ENCODE measurements around the gene SPTBN1.

The SPTBN1 gene

DNA sequence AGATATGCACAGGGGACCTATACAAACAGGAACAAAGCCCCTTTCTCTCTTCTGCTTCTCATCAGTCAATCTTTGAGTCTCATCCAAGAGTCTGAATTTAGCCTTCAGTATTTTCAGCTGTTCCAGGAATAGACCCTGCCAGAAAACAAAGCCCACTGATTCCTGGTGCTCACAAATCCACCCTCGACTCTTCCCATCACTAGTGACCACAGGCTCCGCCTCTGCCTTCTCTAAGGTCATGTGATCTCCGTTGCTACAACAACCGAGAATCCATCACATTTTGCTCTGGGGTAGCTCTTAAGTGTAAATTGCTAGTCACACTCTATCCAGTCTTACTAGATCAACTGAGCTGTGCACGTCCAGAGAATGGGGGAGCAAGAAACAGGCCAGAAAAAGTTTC, 46.4 kb upstream of the SPTBN1 start:
- no peak for TF ChIP-seq EZH2 (IDR thresholded peaks at IDR 0.05; ENCODE audit: borderline replicate concordance, low read length)
- TF ChIP-seq, protein P1, sequence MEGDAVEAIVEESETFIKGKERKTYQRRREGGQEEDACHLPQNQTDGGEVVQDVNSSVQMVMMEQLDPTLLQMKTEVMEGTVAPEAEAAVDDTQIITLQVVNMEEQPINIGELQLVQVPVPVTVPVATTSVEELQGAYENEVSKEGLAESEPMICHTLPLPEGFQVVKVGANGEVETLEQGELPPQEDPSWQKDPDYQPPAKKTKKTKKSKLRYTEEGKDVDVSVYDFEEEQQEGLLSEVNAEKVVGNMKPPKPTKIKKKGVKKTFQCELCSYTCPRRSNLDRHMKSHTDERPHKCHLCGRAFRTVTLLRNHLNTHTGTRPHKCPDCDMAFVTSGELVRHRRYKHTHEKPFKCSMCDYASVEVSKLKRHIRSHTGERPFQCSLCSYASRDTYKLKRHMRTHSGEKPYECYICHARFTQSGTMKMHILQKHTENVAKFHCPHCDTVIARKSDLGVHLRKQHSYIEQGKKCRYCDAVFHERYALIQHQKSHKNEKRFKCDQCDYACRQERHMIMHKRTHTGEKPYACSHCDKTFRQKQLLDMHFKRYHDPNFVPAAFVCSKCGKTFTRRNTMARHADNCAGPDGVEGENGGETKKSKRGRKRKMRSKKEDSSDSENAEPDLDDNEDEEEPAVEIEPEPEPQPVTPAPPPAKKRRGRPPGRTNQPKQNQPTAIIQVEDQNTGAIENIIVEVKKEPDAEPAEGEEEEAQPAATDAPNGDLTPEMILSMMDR (IDR thresholded peaks at IDR 0.05; ENCODE audit: low read length) = no peak
- Histone ChIP-seq H3K27me3 (ENCODE audit: insufficient read depth, low read length) (no peaks in the 10 kb centered on the region), H3K27ac (ENCODE audit: low read depth, low read length, poor library complexity, severe bottlenecking) (no peak overlapping the region), H3K4me2 (ENCODE audit: low read length) (no peak overlapping the region), H3K9ac (ENCODE audit: low read length) (no peak overlapping the region), H3K9me3 (ENCODE audit: low read length) (no peaks in the 10 kb centered on the region), H4K20me1 (ENCODE audit: insufficient read depth, low read length) (no peaks in the 10 kb centered on the region), H3K79me2 (ENCODE audit: insufficient read depth, low read length) (no peaks in the 10 kb centered on the region), H3K4me3 (ENCODE audit: low read depth, low read length, poor library complexity, severe bottlenecking) (no peak overlapping the region), H3K36me3 (ENCODE audit: insufficient read depth, low read length) (no peaks in the 10 kb centered on the region), H2AFZ (ENCODE audit: low read length) (no peak overlapping the region), H3K9me2 (ENCODE audit: low read depth, low read length) (no peaks in the 10 kb centered on the region), H3K4me1 (ENCODE audit: insufficient read depth, low read length, severe bottlenecking) (no peaks in the 10 kb centered on the region), H3F3A (ENCODE audit: insufficient read depth, low read length) (no peaks in the 10 kb centered on the region)

DNA sequence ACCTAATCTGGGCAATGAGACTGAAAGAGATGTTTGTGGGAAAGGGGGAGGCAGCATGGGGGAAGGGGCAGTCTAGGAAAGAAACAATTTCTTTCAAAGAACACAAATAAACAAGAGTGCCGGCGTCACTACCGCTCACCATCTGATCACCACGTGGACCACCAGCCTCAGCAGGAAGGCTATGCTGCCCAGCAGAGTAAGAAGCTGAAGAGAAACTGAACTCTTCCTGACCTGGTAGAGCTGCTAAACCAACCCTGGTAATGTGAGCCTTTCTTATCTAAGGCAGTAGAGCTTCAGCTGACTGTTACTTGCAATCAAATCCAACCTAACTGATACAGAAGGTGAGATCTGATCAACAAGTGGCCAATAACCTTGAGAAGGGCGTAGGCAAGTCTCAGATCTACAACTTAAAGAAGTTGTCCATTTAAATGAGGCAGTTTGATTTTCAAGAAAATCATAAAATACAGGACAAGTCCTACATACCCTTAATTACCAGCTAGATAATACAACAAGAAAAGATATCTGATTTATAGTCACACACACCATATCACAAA, 44.2 kb upstream of the SPTBN1 start:
- no peaks in the 10 kb centered on the region for H3K9me3 ChIP-seq (ENCODE audit: low read length)
- TF ChIP-seq EZH2 (IDR thresholded peaks at IDR 0.05; ENCODE audit: borderline replicate concordance, low read length) = no peak
- TF ChIP-seq, protein P1 (IDR thresholded peaks at IDR 0.05; ENCODE audit: low read length) = no peak
- H3K4me3 ChIP-seq (ENCODE audit: low read depth, low read length, poor library complexity, severe bottlenecking) = no peak overlapping the region
- H3K4me2 ChIP-seq (ENCODE audit: low read length) = no peak overlapping the region
- H3K27ac ChIP-seq (ENCODE audit: low read depth, low read length, poor library complexity, severe bottlenecking) = no peak overlapping the region
- H3K9ac ChIP-seq (ENCODE audit: low read length) = no peak overlapping the region
- no peaks in the 10 kb centered on the region for H3K79me2 ChIP-seq (ENCODE audit: insufficient read depth, low read length)
- H3K9me2 ChIP-seq (ENCODE audit: low read depth, low read length) = no peaks in the 10 kb centered on the region
- no peak overlapping the region for H2AFZ ChIP-seq (ENCODE audit: low read length)
- H4K20me1 ChIP-seq (ENCODE audit: insufficient read depth, low read length) = no peaks in the 10 kb centered on the region
- no peaks in the 10 kb centered on the region for H3K4me1 ChIP-seq (ENCODE audit: insufficient read depth, low read length, severe bottlenecking)
- no peaks in the 10 kb centered on the region for H3K36me3 ChIP-seq (ENCODE audit: insufficient read depth, low read length)
- H3F3A ChIP-seq (ENCODE audit: insufficient read depth, low read length) = no peaks in the 10 kb centered on the region
- no peaks in the 10 kb centered on the region for H3K27me3 ChIP-seq (ENCODE audit: insufficient read depth, low read length)

DNA sequence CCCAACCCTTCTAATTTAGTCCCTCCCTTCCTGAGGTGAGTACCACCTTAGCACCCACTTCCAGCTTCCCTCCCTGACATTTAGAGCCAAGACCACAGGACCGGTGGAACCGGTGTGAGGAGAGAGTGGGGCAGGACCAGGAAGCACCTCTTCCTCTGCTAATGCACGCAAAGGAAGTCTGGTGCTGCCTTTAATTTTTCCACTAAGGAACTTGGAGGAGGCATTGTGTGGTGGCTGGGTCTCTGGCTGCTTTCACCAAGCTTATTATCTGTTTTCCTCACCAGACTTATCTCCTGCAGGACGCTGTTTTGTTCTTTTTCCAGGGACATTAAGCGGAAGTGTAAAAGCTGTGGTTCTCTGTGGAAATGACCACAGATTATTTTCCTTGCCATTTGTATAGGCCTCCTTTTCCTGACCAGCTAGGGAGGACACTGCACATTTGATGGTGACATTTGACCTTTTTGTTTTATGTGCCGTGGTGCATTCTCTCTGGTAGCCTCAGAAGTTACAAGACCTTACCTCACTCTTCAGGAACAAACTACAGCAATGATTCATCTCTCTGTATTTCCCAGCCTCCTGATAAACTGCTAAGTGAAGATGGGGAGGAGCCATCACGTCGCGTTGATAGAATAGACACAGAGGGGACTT, 39.8 kb upstream of the SPTBN1 start:
- H3K79me2 ChIP-seq (ENCODE audit: insufficient read depth, low read length) = no peaks in the 10 kb centered on the region
- H3K4me1 ChIP-seq (ENCODE audit: insufficient read depth, low read length, severe bottlenecking) = no peaks in the 10 kb centered on the region
- no peaks in the 10 kb centered on the region for H3F3A ChIP-seq (ENCODE audit: insufficient read depth, low read length)
- H3K27me3 ChIP-seq (ENCODE audit: insufficient read depth, low read length) = no peaks in the 10 kb centered on the region
- TF ChIP-seq, protein P1 (IDR thresholded peaks at IDR 0.05; ENCODE audit: low read length) = no peak
- TF ChIP-seq EZH2 (IDR thresholded peaks at IDR 0.05; ENCODE audit: borderline replicate concordance, low read length) = no peak
- H3K9me2 ChIP-seq (ENCODE audit: low read depth, low read length) = no peaks in the 10 kb centered on the region
- H2AFZ ChIP-seq (ENCODE audit: low read length) = no peak overlapping the region
- H3K9ac ChIP-seq (ENCODE audit: low read length) = no peak overlapping the region
- H3K9me3 ChIP-seq (ENCODE audit: low read length) = no peaks in the 10 kb centered on the region
- no peak overlapping the region for H3K4me3 ChIP-seq (ENCODE audit: low read depth, low read length, poor library complexity, severe bottlenecking)
- no peak overlapping the region for H3K4me2 ChIP-seq (ENCODE audit: low read length)
- no peaks in the 10 kb centered on the region for H3K36me3 ChIP-seq (ENCODE audit: insufficient read depth, low read length)
- no peak overlapping the region for H3K27ac ChIP-seq (ENCODE audit: low read depth, low read length, poor library complexity, severe bottlenecking)
- H4K20me1 ChIP-seq (ENCODE audit: insufficient read depth, low read length) = no peaks in the 10 kb centered on the region

Measured in OCI-LY1 (cell line).